GM21576 (cell line): ENCODE measurements around the gene TRRAP.

ENCODE experiments used
- ATAC-seq: cut with Tn5 transposase; IDR thresholded peaks from one replicate; pipeline ENCODE4 v1.9.1; 2021; ENCODE audit warnings: mild to moderate bottlenecking, moderate library complexity; ENCODE audit not compliant: unreplicated experiment

TRRAP gene

DNA sequence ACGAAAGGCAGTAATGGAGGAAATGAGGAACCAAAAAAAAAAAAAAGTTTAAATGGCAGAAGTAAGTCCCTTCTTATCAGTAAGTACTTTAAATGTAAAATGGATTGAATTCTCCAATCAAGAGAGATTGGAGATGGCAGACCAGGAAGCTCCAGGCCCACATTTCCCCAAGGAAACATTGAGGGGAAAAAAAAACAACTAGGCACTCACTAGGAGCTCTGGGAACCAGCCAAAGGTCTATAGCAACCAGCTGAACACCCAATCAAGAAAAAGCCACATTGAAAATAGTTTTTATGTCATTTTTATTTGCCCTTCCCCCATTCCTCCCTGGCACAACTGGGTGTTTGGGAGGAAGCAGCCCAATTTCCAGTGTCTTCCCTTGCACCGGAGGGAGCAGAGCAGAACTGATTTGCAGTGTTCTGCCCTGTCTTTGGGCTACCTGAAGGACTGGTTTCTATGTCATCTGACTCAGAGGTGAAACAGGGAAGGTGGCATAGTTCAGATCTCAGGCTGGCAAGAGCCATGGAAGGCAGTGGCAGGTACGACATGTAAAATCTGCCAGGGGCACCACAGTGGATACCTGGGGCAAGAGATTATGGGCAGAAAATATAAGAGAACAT, 143.7 kb downstream of the TRRAP start:
- ATAC-seq: no peak

- ATAC-seq: no peak
Observed at GRCh38 chr7:99024066-99024465, 145.7 kb downstream of the TRRAP start.

DNA sequence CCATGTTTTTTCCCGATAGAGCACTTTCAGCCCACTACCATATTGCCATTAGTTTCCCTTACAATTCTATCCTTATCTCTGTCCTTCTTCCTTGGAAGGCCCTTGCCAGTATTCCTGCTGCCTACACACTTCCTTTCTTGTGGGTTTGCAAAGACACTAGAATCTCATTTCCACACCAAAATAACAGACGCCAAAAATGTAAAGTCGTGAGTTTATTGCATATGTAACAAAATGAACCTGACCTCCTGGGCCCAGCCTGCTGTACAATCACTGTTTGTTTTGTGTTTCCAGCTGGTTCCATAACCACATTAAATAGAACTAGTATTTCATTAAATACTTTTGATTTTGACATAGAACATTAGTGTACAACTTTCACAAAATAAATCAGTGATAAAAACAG, 148.9 kb downstream of the TRRAP start:
- ATAC-seq: no peak

- ATAC-seq: no peak
Observed at GRCh38 chr7:99027841-99028240, 149.5 kb downstream of the TRRAP start.

DNA sequence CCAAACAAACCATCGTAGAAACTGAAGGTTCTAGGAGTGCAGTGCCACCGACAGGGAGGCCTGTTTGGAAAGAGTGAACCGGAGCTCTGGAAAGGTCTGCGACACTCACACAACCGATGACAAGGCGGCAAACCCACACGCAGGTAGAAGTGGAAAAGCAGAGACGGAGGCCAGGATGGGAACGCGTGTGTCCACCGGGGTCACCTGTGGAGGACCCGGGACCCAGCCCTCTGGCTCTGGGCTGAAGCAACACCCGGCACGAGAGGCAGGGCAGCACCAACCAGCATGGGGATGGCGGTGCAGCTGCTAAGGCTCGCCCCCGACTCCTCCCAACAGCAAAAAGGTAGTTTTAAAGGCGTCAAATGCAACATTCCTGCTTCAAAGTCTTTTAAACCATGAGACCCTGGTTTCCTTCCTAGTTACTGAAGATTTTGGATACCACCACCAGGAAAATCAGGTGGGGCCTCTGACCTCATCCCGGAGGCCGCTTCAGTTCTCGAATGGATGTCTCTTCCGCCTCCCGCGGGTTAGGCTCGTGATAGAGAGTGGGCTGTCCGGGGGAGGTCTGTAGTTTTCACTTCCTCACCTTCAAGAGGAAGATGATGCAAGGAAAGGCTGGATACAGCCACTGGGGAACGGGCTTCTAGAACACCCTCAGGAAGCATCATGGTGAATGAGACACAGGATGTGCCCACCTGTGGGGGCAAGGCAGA, 150.1 kb downstream of the TRRAP start:
- ATAC-seq: no peak

DNA sequence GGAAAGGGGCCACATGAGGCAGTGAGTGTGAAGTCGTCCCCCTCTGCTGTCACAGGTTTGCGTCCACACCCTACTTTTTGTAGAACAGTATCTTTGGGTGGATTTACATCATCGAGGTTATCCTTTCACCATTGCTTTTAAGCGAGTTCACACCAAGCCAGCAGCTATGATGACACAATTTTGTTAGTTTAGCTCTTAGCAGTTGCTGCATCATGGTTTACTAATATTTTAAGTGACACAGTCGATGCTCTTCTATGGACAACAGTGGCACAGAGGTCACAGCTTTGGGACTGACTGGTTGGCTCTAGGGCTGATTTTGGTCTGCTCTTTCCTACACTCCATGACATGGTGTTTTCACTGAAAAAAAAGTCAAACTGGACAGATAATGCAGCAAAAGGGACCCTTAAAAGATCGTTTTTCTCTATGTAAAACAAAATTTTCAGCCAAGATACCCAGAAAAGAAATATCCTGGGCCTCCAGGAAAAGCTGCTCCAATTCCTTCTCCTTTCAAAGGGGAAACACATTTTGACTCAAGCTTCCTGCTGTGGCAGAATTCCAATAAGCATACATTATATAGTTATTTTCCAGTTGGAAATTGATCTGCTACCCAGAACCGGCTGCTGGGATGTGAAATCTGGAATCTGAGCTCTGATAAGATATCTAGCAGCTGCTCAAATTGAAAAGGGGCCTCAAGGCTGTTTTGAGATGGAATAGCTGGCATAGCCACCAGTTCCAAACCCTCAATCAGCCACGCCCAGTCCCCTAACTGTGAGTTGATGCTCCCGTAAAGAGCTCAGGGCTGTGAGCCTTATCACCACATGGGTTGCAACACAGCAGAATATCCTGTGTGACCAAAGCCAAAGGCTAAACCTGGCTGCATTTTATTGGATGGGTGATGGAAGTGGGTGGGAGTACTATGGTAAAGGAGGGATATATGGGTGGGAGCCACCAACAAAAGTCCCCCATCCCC, 151.4 kb downstream of the TRRAP start:
- ATAC-seq: no peak

- no peak for ATAC-seq
Observed at GRCh38 chr7:99030457-99030856, 152.1 kb downstream of the TRRAP start.

GRCh38 chr7:99030951-99031350, 152.6 kb downstream of the TRRAP start:
- no peak for ATAC-seq

- ATAC-seq: no peak
Observed at GRCh38 chr7:99031496-99031895, 153.2 kb downstream of the TRRAP start.

DNA sequence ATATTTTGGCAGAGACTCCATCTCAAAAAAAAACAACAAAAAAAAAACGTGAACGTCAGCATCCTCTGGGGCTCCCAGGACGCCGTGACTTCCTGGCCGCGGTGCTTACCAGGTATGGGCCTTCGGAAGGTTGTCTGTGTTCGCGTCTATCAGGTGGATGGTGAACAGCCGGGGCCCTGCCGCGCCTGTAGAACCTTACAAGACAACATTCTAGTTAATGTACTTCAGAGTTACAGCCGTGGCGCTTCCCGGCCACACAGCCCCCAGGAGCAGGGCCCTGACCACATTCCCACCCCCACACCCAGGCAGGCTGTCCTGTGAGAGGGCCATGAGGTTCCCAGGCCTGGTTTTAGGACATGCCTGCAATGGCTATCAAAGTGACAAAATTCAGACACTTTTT, 154.6 kb downstream of the TRRAP start:
- no peak for ATAC-seq

GRCh38 chr7:99033765-99034164, 155.4 kb downstream of the TRRAP start:
- ATAC-seq: no peak

GRCh38 chr7:99034932-99035722, 156.8 kb downstream of the TRRAP start:
- ATAC-seq: no peak

DNA sequence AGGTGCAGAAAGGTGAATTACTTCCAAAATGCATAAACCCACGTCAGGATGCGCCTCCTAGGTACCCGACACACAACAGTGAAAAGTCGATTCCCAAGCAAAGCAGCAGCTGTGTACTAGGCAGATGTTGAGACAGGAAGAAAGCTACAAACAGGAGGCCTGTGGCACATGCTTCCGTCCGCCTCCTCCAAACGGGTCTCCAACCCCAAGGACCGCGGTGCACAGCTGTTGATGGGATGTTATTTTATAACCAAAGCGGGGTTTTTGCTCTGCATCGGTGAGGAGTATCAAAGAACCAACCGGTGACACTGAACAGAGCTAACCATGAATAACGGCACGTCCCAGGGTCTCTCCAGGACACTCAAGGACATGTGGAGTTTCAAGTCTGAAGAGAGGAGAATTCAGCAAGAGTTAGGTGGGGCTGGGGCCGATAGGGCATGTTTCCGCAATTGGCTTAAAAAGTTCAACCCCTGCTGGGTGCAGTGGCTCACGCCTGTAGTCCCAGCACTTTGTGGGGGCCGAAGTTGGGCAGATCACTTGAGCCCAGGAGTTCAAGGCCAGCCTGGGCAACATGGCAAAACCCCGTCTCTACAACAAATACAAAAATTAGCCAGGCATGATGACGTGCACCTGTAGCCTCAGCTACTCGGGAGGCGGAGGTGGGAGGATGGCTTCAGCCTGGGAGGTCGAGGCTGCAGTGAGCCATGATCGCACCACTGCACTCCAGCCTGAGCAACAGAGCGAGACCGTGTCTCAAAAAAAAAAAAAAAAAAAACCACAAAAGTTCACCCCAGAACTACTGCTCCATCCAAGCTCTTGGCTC, 157.6 kb downstream of the TRRAP start:
- no peak for ATAC-seq

DNA sequence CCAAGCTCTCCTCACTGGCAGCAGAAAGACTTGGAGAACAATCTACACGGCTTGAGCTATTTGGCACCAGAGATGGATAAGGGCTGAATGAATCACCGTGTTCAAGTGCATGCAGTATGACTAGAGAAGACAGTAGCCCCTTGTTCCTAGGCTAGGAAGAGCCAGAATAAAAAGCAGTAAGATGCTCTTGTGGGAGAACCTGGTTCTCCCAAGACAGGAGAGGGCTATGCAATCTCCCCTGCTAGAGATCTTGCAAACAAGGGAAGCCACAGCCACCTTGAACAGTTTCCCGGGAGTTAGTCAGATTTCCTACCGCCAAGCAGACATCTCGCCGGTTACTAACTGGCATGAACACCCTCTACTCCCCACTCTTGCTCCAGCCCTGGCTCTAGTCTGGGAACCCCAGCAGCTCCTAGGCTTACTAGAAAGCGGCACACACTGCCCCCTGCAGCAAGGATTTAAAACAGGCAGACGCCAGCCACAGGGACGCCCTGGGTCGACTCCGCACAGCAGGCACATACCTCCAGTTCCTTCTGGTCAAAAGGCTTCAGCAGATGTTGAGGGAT, 158.3 kb downstream of the TRRAP start:
- no peak for ATAC-seq

- ATAC-seq: no peak
Observed at GRCh38 chr7:99037327-99037940, 159.1 kb downstream of the TRRAP start.

DNA sequence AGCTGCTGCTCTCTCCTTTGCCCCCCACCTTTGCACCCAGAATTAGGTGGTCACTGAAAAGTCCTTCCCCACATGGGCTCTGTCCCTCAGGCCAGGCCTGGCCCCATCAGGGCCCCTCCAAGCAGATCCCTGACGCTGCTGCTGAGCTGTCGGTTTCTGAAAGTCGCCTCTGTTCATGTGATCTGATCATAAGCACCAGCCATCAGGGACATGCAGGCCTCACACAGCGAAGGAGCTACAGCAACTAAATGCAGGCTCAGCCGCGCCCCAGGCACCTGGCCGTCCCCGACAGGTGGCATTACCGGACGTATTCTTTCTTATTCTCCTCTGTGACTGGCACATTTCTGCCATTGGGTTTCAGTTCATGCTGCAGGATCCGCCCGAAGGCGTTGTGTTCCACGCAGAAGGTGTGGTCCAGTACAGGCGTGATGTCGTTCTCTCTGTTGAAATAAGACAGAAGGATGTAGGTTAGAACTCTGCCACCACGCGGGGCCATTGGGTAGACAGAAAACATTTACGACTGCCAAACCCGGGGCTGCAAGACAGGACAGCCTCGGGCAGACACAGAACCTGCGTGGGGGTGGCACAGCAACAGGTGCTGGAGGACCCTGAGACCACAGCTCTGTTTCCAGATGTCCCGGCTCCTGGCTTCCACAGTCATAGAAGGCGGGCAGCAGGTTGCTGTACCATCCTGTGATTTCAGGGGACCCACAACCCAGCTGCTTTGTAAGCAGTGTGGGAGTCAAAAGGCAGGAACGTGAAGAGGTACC, 159.9 kb downstream of the TRRAP start:
- ATAC-seq: no peak

DNA sequence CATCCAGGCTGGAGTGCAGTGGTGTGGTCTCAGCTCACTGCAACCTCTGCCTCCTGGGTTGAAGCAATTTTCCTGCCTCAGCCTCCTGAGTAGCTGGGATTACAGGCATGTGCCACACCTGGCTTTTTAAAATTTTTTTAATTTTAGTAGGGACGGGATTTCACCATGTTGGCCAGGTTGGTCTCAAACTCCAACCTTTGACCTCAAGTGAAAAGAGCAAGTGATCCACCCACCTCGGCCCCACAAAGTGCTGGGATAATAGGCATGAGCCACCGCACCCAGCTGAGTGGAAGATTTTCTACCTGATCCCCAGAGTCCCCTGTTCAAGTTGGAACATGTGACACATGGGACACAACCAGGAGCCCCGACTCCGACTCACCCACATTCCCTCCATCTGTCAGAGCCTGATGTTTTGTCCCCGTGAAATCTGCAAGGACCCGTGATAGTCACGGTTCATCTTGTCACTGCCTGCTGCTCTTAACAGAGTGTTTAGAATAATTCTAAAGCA, 161.1 kb downstream of the TRRAP start:
- ATAC-seq: no peak
